Type B pancreatic cell (in vitro differentiated cells): Measurements from ENCODE around the gene ADAMTS10. TPM values are rescaled to one million over a fixed set of nuclear protein-coding genes. Genes with fewer than 3 reads are reported as not detected.

ENCODE experiments used
- DNase-seq: peaks from one replicate; pipeline ENCODE4 v3.0.0; 2021; ENCODE audit warnings: mixed read lengths; ENCODE audit not compliant: unreplicated experiment; ENCODE audit errors: extremely low spot score
- H3K27ac Mint-ChIP-seq: 2 replicates; pipeline ENCODE4 v1.8.0; 2021; ENCODE audit warnings: mild to moderate bottlenecking, mixed read lengths
- H3K27me3 Mint-ChIP-seq: 2 replicates; pipeline ENCODE4 v1.8.0; 2021; ENCODE audit warnings: mixed read lengths
- H3K36me3 Mint-ChIP-seq: 2 replicates; pipeline ENCODE4 v1.8.0; 2021; ENCODE audit warnings: mixed read lengths
- H3K4me1 Mint-ChIP-seq: one replicate; pipeline ENCODE4 v1.8.0; 2021; ENCODE audit warnings: mixed read lengths; ENCODE audit not compliant: unreplicated experiment
- H3K4me3 Mint-ChIP-seq: 2 replicates; pipeline ENCODE4 v1.8.0; 2021; ENCODE audit warnings: mild to moderate bottlenecking, mixed read lengths
- H3K9me3 Mint-ChIP-seq: 2 replicates; pipeline ENCODE4 v1.8.0; 2021; ENCODE audit warnings: mixed read lengths
- CTCF ChIP-seq: fragments of 200-600 bp; sonication (generic); conservative IDR thresholded peaks from 2 replicates; pipeline ENCODE4 v1.5.0; 2021; ENCODE audit warnings: antibody characterized with exemption, mild to moderate bottlenecking
- total RNA-seq: library from RNA; stranded (reverse); gene quantifications from 2 replicates; pipeline ENCODE4 v1.2.1, GENCODE V29; 2021; ENCODE audit warnings: low replicate concordance

Gene ADAMTS10
- total RNA-seq, 1 donor from 2014 or later: 59.2 TPM

GRCh38 chr19:8609279-8610040, 1.1 kb downstream of the ADAMTS10 start:
- H3K4me3 Mint-ChIP-seq: peak overlapping the region; percentile 96
- H3K36me3 Mint-ChIP-seq: peaks cover 7% of the 10 kb centered on the region
- H3K4me1 Mint-ChIP-seq: peaks cover 26% of the 10 kb centered on the region
- H3K27ac Mint-ChIP-seq: peak overlapping the region; percentile 79
- peak; percentile 77 for DNase-seq
- peak; percentile 39 for TF ChIP-seq CTCF
- H3K27me3 Mint-ChIP-seq: peaks cover 10% of the 10 kb centered on the region
- H3K9me3 Mint-ChIP-seq: no peaks in the 10 kb centered on the region

- H3K27me3 Mint-ChIP-seq: peaks cover 10% of the 10 kb centered on the region
- peaks cover 26% of the 10 kb centered on the region for H3K4me1 Mint-ChIP-seq
- TF ChIP-seq CTCF: no peak
- peaks cover 7% of the 10 kb centered on the region for H3K36me3 Mint-ChIP-seq
- peak overlapping the region; percentile 48 for H3K27ac Mint-ChIP-seq
- H3K4me3 Mint-ChIP-seq: peak overlapping the region; percentile 84
- no peaks in the 10 kb centered on the region for H3K9me3 Mint-ChIP-seq
- DNase-seq: no peak
Observed at GRCh38 chr19:8608941-8609278, 1.6 kb downstream of the ADAMTS10 start.

- Mint-ChIP-seq H3K27ac (peak overlapping the region; percentile 39), H3K4me3 (peak overlapping the region; percentile 54), H3K27me3 (peaks cover 10% of the 10 kb centered on the region), H3K36me3 (peaks cover 14% of the 10 kb centered on the region), H3K4me1 (peaks cover 26% of the 10 kb centered on the region), H3K9me3 (no peaks in the 10 kb centered on the region)
- no peak for TF ChIP-seq CTCF
- DNase-seq: no peak
Observed at GRCh38 chr19:8607386-8607785, 3.1 kb downstream of the ADAMTS10 start.

- Mint-ChIP-seq H3K9me3 (no peaks in the 10 kb centered on the region), H3K36me3 (peaks cover 14% of the 10 kb centered on the region), H3K4me3 (no peak overlapping the region), H3K4me1 (peaks cover 26% of the 10 kb centered on the region), H3K27me3 (peaks cover 10% of the 10 kb centered on the region), H3K27ac (no peak overlapping the region)
- no peak for TF ChIP-seq CTCF
- no peak for DNase-seq
Observed at GRCh38 chr19:8605514-8605913, 5.0 kb downstream of the ADAMTS10 start.

GRCh38 chr19:8601796-8602195, 8.7 kb downstream of the ADAMTS10 start:
- Mint-ChIP-seq H3K36me3 (peaks cover 10% of the 10 kb centered on the region), H3K9me3 (no peaks in the 10 kb centered on the region), H3K27ac (no peak overlapping the region), H3K4me3 (no peak overlapping the region), H3K4me1 (peaks cover 3% of the 10 kb centered on the region), H3K27me3 (peaks cover 3% of the 10 kb centered on the region)
- DNase-seq: no peak
- no peak for TF ChIP-seq CTCF
